GM12878 (cell line): ENCODE results near the gene ANKRD55. TPM values are rescaled to one million over a fixed set of nuclear protein-coding genes. Genes with fewer than 3 reads are reported as not detected.
A peak's percentile ranks its signal among the peaks of the same experiment; 100 is the strongest.

Experiments
- CBFB ChIP-seq: IDR thresholded peaks from 2 replicates; pipeline ENCODE4 v1.6.1; 2016; ENCODE audit warnings: antibody characterized with exemption, low read depth
- CEBPZ ChIP-seq: fragments of 150-350 bp; IDR thresholded peaks from 2 replicates; pipeline ENCODE4 v1.6.1; 2016; ENCODE audit warnings: low read depth, low read length
- EP300 ChIP-seq, 2 experiments: fragments of 150-350 bp in 1 of 2; IDR thresholded peaks; 2 replicates each; pipeline ENCODE4 v1.6.1; 2011 to 2012; ENCODE audit warnings: low read depth in 2 of 2, low read length in 2 of 2, borderline replicate concordance in 1 of 2, improper control_type of control experiment in 1 of 2, inconsistent platforms in 1 of 2; ENCODE audit not compliant: control insufficient read depth in 1 of 2
- FOS ChIP-seq: IDR thresholded peaks from 3 replicates; pipeline ENCODE4 v1.6.1; 2011; ENCODE audit warnings: borderline replicate concordance; ENCODE audit not compliant: insufficient read length; ENCODE audit errors: extremely low read depth
- IKZF2 ChIP-seq, 2 experiments: fragments of 450-650 bp; IDR thresholded peaks; 2 replicates each; pipeline ENCODE4 v1.6.1; 2017; ENCODE audit warnings: mild to moderate bottlenecking in 2 of 2, moderate library complexity in 2 of 2
- MTA3 ChIP-seq: IDR thresholded peaks from 2 replicates; pipeline ENCODE4 v1.6.1; 2012; ENCODE audit warnings: low read length, inconsistent platforms, borderline replicate concordance
- NR2F1 ChIP-seq: fragments of 450-650 bp; conservative IDR thresholded peaks from 2 replicates; pipeline ENCODE4 v1.6.1; 2017; ENCODE audit warnings: mild to moderate bottlenecking
- PBX3 ChIP-seq: IDR thresholded peaks from 2 replicates; pipeline ENCODE4 v1.6.1; 2011; ENCODE audit warnings: mild to moderate bottlenecking, low read depth, low read length, moderate library complexity; ENCODE audit not compliant: insufficient replicate concordance
- PKNOX1 ChIP-seq: fragments of 450-650 bp; IDR thresholded peaks from 2 replicates; pipeline ENCODE4 v1.6.1; 2016; ENCODE audit warnings: mild to moderate bottlenecking
- RELA ChIP-seq: fragments of 450-650 bp; IDR thresholded peaks from 2 replicates; pipeline ENCODE4 v1.8.0; 2014; ENCODE audit warnings: borderline replicate concordance; ENCODE audit not compliant: partially characterized antibody
- SREBF2 ChIP-seq: IDR thresholded peaks from 2 replicates; pipeline ENCODE4 v1.6.1; 2012; ENCODE audit warnings: mild to moderate bottlenecking, low read length
- STAT3 ChIP-seq: IDR thresholded peaks from 2 replicates; pipeline ENCODE4 v1.6.1; 2011; ENCODE audit warnings: low read depth, low read length, improper control_type of control experiment
- SUPT20H ChIP-seq: IDR thresholded peaks from 2 replicates; pipeline ENCODE4 v1.6.1; 2011; ENCODE audit warnings: low read depth, mild to moderate bottlenecking, low read length, moderate library complexity, borderline replicate concordance; ENCODE audit not compliant: control insufficient read depth
- SUZ12 ChIP-seq: fragments of 200-600 bp; sonication (generic); IDR thresholded peaks from one replicate; pipeline ENCODE4 v1.6.1; 2018; ENCODE audit warnings: antibody characterized with exemption, mild to moderate bottlenecking; ENCODE audit not compliant: unreplicated experiment
- USF1 ChIP-seq: IDR thresholded peaks from 2 replicates; pipeline ENCODE4 v1.6.1; 2011; ENCODE audit warnings: borderline replicate concordance, low read depth, mild to moderate bottlenecking, moderate library complexity, mixed read lengths, low read length; ENCODE audit not compliant: insufficient read depth; ENCODE audit errors: extremely low read length
- WRNIP1 ChIP-seq: IDR thresholded peaks from 2 replicates; pipeline ENCODE4 v1.6.1; 2011; ENCODE audit warnings: low read depth, low read length, improper control_type of control experiment, borderline replicate concordance
- ZNF384 ChIP-seq: IDR thresholded peaks from 2 replicates; pipeline ENCODE4 v1.6.1; 2012; ENCODE audit warnings: low read depth, mild to moderate bottlenecking, low read length, improper control_type of control experiment, borderline replicate concordance
- ZNF592 ChIP-seq: fragments of 450-650 bp; IDR thresholded peaks from 2 replicates; pipeline ENCODE4 v1.6.1; 2017; ENCODE audit warnings: mild to moderate bottlenecking, moderate library complexity
- polyA plus RNA-seq, 11 experiments: library from polyadenylated mRNA; depleted of rRNA in 4 of 11; unstranded in 6 of 11; stranded (reverse) in 5 of 11; fragments of >200 nt; fragmentation: Nextera tagmentation in 4 of 11; fragmentation: Illumina TruSeq in 1 of 11; extraction: Ambion mirVana in 4 of 11; extraction: Trizol in 1 of 11; gene quantifications; 1 replicate in 1 of 11; 2 replicates in 10 of 11; pipeline versions ENCODE4 v1.2.1 to v1.2.3, GENCODE V29; 2011 to 2016; ENCODE audit warnings: inconsistent platforms in 2 of 11, missing spikeins in 2 of 11, low read depth in 1 of 11
- total RNA-seq, 4 experiments: library from RNA; depleted of rRNA in 3 of 4; stranded (reverse); fragments of >200 nt in 3 of 4; fragmentation: Illumina TruSeq in 1 of 4; extraction: Trizol in 1 of 4; gene quantifications; 2 replicates each; pipeline versions ENCODE4 v1.2.1 to v1.2.3, GENCODE V29; 2013 to 2021

The ANKRD55 gene
- total and polyA plus RNA-seq, 10 of the 15 experiments (the other 5 are each of a cell fraction or from before 2014, with no cell fraction given) = 0.04 TPM; not detected in 9

- TF ChIP-seq ZNF384 (peak; percentile 97), PBX3 (no peak), PKNOX1 (0 out of 2 replicates have a peak, but pooled peaks have one; percentile 10), ZNF592 (0 out of 2 replicates have a peak, but pooled peaks have one; percentile 16), WRNIP1 (0 out of 2 replicates have a peak, but pooled peaks have one; percentile 80), RELA (peak; percentile 18), NR2F1 (peak; percentile 87), SUZ12 (no peak), IKZF2 (IDR thresholded peaks at IDR 0.05) (peak; percentile 88 to 91), SREBF2 (no peak), SUPT20H (no peak), EP300 (IDR thresholded peaks at IDR 0.05; ENCODE audit: borderline replicate concordance in 1 of 2, control insufficient read depth in 1 of 2, low read depth in 2 of 2, low read length in 2 of 2) (peak; percentile 89 to 92), MTA3 (no peak), CBFB (no peak), FOS (no peak), CEBPZ (no peak), USF1 (no peak), STAT3 (no peak)
Observed at GRCh38 chr5:56148453-56148971, 84.6 kb downstream of the ANKRD55 start (continued).
